ENCODE measurements around the gene KIF5C.

KIF5C gene

DNA sequence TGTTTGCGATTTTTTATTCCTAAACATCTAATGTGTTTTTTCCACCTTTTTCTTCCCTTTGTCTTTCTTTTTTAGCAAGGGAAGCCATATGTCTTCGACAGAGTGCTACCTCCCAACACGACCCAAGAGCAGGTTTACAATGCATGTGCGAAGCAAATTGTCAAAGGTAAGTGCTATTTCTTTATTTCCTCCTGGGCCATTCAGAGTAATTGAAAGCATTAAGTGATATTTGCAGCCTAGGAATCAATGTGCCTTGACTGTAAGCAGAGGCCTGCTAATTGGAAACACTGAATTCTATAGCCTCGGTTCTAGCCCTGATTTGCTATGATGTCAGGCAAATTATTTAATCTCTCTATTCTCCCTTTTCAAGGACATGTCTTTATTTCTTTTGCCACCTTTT, 47.0 kb downstream of the KIF5C start:
- no peak for ATAC-seq

DNA sequence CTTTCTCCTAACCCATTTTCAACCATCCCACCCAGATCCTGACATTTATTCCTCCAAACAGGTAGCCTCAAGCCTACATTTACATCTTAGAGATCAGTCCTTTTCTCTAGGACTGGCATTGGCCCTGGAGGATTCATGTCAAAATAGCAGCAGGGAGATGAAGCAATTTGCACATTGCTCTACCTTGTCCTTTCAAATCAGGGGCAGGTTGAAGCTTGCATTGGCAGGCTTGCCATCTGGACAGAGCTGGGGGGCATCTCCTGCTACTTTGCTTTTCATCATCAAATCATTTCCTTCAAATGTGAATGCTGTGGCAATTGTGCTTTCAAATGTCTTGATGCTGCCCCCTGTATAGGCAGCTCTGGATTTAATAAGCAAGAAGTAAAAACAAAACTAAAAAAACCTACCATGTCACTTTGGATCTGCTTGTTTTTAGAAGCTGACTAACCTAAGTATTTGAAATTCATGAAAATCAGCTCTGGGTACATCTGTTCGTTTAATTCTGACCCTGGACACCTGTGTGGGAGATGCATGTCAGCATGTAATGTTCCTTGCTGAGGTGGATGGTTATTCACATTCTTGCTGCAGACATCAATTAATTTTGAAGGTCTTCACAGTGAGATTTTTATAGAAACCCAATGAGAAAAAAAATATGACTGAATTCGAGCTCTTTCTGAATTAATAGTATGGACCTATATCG, 47.9 kb downstream of the KIF5C start:
- TF ChIP-seq ZC3H10 (CRISPR knock-in tag; IDR thresholded peaks at IDR 0.05) = no peak
- TF ChIP-seq GLIS3 (CRISPR knock-in tag; IDR thresholded peaks at IDR 0.05) = no peak
- TF ChIP-seq RARB (CRISPR knock-in tag; IDR thresholded peaks at IDR 0.05) = no peak
- no peak for TF ChIP-seq TCF4 (CRISPR knock-in tag; IDR thresholded peaks at IDR 0.05; ENCODE audit: borderline replicate concordance)
- no peak for TF ChIP-seq BACH2 (CRISPR knock-in tag; IDR thresholded peaks at IDR 0.05; ENCODE audit: borderline replicate concordance)
- TF ChIP-seq OSR1 (CRISPR knock-in tag; IDR thresholded peaks at IDR 0.05) = no peak
- TF ChIP-seq, protein P1, sequence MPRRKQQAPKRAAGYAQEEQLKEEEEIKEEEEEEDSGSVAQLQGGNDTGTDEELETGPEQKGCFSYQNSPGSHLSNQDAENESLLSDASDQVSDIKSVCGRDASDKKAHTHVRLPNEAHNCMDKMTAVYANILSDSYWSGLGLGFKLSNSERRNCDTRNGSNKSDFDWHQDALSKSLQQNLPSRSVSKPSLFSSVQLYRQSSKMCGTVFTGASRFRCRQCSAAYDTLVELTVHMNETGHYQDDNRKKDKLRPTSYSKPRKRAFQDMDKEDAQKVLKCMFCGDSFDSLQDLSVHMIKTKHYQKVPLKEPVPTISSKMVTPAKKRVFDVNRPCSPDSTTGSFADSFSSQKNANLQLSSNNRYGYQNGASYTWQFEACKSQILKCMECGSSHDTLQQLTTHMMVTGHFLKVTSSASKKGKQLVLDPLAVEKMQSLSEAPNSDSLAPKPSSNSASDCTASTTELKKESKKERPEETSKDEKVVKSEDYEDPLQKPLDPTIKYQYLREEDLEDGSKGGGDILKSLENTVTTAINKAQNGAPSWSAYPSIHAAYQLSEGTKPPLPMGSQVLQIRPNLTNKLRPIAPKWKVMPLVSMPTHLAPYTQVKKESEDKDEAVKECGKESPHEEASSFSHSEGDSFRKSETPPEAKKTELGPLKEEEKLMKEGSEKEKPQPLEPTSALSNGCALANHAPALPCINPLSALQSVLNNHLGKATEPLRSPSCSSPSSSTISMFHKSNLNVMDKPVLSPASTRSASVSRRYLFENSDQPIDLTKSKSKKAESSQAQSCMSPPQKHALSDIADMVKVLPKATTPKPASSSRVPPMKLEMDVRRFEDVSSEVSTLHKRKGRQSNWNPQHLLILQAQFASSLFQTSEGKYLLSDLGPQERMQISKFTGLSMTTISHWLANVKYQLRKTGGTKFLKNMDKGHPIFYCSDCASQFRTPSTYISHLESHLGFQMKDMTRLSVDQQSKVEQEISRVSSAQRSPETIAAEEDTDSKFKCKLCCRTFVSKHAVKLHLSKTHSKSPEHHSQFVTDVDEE (CRISPR knock-in tag; IDR thresholded peaks at IDR 0.05) = no peak
- TF ChIP-seq ARNTL (CRISPR knock-in tag; IDR thresholded peaks at IDR 0.05; ENCODE audit: borderline replicate concordance, low read depth) = no peak
- no peak for TF ChIP-seq SNAI2 (CRISPR knock-in tag; IDR thresholded peaks at IDR 0.05)
- no peak for TF ChIP-seq ZNF70 (CRISPR knock-in tag; IDR thresholded peaks at IDR 0.05)
- TF ChIP-seq, protein P2, sequence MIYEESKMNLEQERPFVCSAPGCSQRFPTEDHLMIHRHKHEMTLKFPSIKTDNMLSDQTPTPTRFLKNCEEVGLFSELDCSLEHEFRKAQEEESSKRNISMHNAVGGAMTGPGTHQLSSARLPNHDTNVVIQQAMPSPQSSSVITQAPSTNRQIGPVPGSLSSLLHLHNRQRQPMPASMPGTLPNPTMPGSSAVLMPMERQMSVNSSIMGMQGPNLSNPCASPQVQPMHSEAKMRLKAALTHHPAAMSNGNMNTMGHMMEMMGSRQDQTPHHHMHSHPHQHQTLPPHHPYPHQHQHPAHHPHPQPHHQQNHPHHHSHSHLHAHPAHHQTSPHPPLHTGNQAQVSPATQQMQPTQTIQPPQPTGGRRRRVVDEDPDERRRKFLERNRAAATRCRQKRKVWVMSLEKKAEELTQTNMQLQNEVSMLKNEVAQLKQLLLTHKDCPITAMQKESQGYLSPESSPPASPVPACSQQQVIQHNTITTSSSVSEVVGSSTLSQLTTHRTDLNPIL (CRISPR knock-in tag; IDR thresholded peaks at IDR 0.05; ENCODE audit: low read depth) = no peak
- TF ChIP-seq, protein P3, sequence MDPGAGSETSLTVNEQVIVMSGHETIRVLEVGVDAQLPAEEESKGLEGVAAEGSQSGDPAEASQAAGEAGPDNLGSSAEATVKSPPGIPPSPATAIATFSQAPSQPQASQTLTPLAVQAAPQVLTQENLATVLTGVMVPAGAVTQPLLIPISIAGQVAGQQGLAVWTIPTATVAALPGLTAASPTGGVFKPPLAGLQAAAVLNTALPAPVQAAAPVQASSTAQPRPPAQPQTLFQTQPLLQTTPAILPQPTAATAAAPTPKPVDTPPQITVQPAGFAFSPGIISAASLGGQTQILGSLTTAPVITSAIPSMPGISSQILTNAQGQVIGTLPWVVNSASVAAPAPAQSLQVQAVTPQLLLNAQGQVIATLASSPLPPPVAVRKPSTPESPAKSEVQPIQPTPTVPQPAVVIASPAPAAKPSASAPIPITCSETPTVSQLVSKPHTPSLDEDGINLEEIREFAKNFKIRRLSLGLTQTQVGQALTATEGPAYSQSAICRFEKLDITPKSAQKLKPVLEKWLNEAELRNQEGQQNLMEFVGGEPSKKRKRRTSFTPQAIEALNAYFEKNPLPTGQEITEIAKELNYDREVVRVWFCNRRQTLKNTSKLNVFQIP (CRISPR knock-in tag; IDR thresholded peaks at IDR 0.05; ENCODE audit: borderline replicate concordance, low read depth) = no peak
- no peak for TF ChIP-seq ZFP30 (CRISPR knock-in tag; IDR thresholded peaks at IDR 0.05)
- TF ChIP-seq, protein P4, sequence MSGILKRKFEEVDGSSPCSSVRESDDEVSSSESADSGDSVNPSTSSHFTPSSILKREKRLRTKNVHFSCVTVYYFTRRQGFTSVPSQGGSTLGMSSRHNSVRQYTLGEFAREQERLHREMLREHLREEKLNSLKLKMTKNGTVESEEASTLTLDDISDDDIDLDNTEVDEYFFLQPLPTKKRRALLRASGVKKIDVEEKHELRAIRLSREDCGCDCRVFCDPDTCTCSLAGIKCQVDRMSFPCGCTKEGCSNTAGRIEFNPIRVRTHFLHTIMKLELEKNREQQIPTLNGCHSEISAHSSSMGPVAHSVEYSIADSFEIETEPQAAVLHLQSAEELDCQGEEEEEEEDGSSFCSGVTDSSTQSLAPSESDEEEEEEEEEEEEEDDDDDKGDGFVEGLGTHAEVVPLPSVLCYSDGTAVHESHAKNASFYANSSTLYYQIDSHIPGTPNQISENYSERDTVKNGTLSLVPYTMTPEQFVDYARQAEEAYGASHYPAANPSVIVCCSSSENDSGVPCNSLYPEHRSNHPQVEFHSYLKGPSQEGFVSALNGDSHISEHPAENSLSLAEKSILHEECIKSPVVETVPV (CRISPR knock-in tag; IDR thresholded peaks at IDR 0.05) = no peak
- no peak for TF ChIP-seq ZNF565 (CRISPR knock-in tag; conservative IDR thresholded peaks at IDR 0.05; ENCODE audit: low read depth)
- no peak for TF ChIP-seq ISL1 (CRISPR knock-in tag; IDR thresholded peaks at IDR 0.05)
- TF ChIP-seq PPARA (CRISPR knock-in tag; IDR thresholded peaks at IDR 0.05; ENCODE audit: borderline replicate concordance) = no peak
- TF ChIP-seq ZNF8 (CRISPR knock-in tag; IDR thresholded peaks at IDR 0.05) = no peak
- TF ChIP-seq, protein P5, sequence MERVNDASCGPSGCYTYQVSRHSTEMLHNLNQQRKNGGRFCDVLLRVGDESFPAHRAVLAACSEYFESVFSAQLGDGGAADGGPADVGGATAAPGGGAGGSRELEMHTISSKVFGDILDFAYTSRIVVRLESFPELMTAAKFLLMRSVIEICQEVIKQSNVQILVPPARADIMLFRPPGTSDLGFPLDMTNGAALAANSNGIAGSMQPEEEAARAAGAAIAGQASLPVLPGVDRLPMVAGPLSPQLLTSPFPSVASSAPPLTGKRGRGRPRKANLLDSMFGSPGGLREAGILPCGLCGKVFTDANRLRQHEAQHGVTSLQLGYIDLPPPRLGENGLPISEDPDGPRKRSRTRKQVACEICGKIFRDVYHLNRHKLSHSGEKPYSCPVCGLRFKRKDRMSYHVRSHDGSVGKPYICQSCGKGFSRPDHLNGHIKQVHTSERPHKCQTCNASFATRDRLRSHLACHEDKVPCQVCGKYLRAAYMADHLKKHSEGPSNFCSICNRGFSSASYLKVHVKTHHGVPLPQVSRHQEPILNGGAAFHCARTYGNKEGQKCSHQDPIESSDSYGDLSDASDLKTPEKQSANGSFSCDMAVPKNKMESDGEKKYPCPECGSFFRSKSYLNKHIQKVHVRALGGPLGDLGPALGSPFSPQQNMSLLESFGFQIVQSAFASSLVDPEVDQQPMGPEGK (CRISPR knock-in tag; IDR thresholded peaks at IDR 0.05; ENCODE audit: borderline replicate concordance) = no peak
- no peak for ATAC-seq

More for the DNA sequence above, 47.0 kb downstream of the KIF5C start:
- TF ChIP-seq ESRRG (CRISPR knock-in tag; IDR thresholded peaks at IDR 0.05) (no peak), CSDC2 (CRISPR knock-in tag; IDR thresholded peaks at IDR 0.05) (no peak), ZNF70 (CRISPR knock-in tag; IDR thresholded peaks at IDR 0.05) (no peak), OSR1 (CRISPR knock-in tag; IDR thresholded peaks at IDR 0.05) (no peak), ZFP3 (CRISPR knock-in tag; IDR thresholded peaks at IDR 0.05) (no peak), ISL1 (CRISPR knock-in tag; IDR thresholded peaks at IDR 0.05) (no peak), ZFP30 (CRISPR knock-in tag; IDR thresholded peaks at IDR 0.05) (no peak), SNAI2 (CRISPR knock-in tag; IDR thresholded peaks at IDR 0.05) (no peak), RARB (CRISPR knock-in tag; IDR thresholded peaks at IDR 0.05) (no peak)
- TF ChIP-seq, protein P4 (CRISPR knock-in tag; IDR thresholded peaks at IDR 0.05) = no peak
- TF ChIP-seq, protein P3 (CRISPR knock-in tag; IDR thresholded peaks at IDR 0.05; ENCODE audit: borderline replicate concordance, low read depth) = no peak
- TF ChIP-seq, protein P2 (CRISPR knock-in tag; IDR thresholded peaks at IDR 0.05; ENCODE audit: low read depth) = no peak

Measured in SK-N-SH treated with all-trans-retinoic acid at 6 μM for 48 hours (cell line).